Measurements from ENCODE around the gene ABCC2.

- TF ChIP-seq EP300 (IDR thresholded peaks at IDR 0.05) (no peak), POLR2A (IDR thresholded peaks at IDR 0.05) (no peak), POLR2AphosphoS5 (IDR thresholded peaks at IDR 0.05) (no peak)
- TF ChIP-seq, protein P1, sequence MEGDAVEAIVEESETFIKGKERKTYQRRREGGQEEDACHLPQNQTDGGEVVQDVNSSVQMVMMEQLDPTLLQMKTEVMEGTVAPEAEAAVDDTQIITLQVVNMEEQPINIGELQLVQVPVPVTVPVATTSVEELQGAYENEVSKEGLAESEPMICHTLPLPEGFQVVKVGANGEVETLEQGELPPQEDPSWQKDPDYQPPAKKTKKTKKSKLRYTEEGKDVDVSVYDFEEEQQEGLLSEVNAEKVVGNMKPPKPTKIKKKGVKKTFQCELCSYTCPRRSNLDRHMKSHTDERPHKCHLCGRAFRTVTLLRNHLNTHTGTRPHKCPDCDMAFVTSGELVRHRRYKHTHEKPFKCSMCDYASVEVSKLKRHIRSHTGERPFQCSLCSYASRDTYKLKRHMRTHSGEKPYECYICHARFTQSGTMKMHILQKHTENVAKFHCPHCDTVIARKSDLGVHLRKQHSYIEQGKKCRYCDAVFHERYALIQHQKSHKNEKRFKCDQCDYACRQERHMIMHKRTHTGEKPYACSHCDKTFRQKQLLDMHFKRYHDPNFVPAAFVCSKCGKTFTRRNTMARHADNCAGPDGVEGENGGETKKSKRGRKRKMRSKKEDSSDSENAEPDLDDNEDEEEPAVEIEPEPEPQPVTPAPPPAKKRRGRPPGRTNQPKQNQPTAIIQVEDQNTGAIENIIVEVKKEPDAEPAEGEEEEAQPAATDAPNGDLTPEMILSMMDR (IDR thresholded peaks at IDR 0.05) = no peak
These were observed 45.5 kb downstream of the ABCC2 start for GRCh38 chr10:99827936-99828335.
